OCI-LY3 (cell line): ENCODE results near the gene GATA6.

Experiments
- H2AFZ ChIP-seq: fragments of 200-600, 300-600 bp; shearing (Covaris generic); 2 replicates; pipeline ENCODE4 v1.6.0; 2014; ENCODE audit warnings: antibody characterized with exemption, low read depth, low read length
- H3K27ac ChIP-seq: fragments of 200-600, 300-600 bp; sonication (generic); 2 replicates; pipeline ENCODE4 v1.5.1; 2014; ENCODE audit warnings: mild to moderate bottlenecking, low read length, moderate library complexity, mixed read lengths
- H3K27me3 ChIP-seq: fragments of 200-600, 300-600 bp; sonication (generic); 2 replicates; pipeline ENCODE4 v1.6.1; 2014; ENCODE audit warnings: low read depth, low read length, mixed read lengths
- H3K36me3 ChIP-seq: fragments of 200-600, 300-600 bp; sonication (generic); replicated peaks from 2 replicates; pipeline ENCODE3; 2014; ENCODE audit warnings: low read depth, low read length, mixed read lengths
- H3K4me1 ChIP-seq: fragments of 300-600, 200-600 bp; sonication (generic); 2 replicates; pipeline ENCODE4 v1.6.1; 2014; ENCODE audit warnings: low read length, mixed read lengths
- H3K4me2 ChIP-seq: fragments of 200-600, 300-600 bp; sonication (generic); 2 replicates; pipeline ENCODE4 v1.6.1; 2014; ENCODE audit warnings: low read length, mixed read lengths
- H3K4me3 ChIP-seq: fragments of 300-600, 200-600 bp; sonication (generic); 2 replicates; pipeline ENCODE4 v1.5.1; 2014; ENCODE audit warnings: antibody characterized with exemption, mild to moderate bottlenecking, low read length, moderate library complexity
- H3K79me2 ChIP-seq: fragments of 300-600, 200-600 bp; shearing (Covaris generic); 2 replicates; pipeline ENCODE4 v1.6.1; 2014; ENCODE audit warnings: mild to moderate bottlenecking, low read length, mixed read lengths
- H3K9ac ChIP-seq: fragments of 300-600, 200-600 bp; shearing (Covaris generic); 2 replicates; pipeline ENCODE4 v1.6.0; 2014; ENCODE audit warnings: mild to moderate bottlenecking, low read length, moderate library complexity
- H3K9me3 ChIP-seq: fragments of 200-600, 300-600 bp; shearing (Covaris generic); 2 replicates; pipeline ENCODE4 v1.6.1; 2014; ENCODE audit warnings: low read length, mixed read lengths; ENCODE audit not compliant: insufficient read depth
- H4K20me1 ChIP-seq: fragments of 200-600, 300-600 bp; sonication (generic); 2 replicates; pipeline ENCODE4 v1.6.1; 2016; ENCODE audit warnings: low read length, mixed read lengths; ENCODE audit not compliant: insufficient read depth
- CTCF ChIP-seq: fragments of 200-600, 300-600 bp; sonication (generic); IDR thresholded peaks from 2 replicates; pipeline ENCODE4 v1.5.1; 2014; ENCODE audit warnings: antibody characterized with exemption, low read length, low read depth
- EZH2phosphoT487 ChIP-seq: fragments of 200-600 bp; shearing (Covaris generic); IDR thresholded peaks from 2 replicates; pipeline ENCODE4 v1.6.1; 2018; ENCODE audit warnings: antibody characterized with exemption, mixed run types, low read depth

The GATA6 gene

GRCh38 chr18:22199005-22199404 lies 29.6 kb downstream of the GATA6 start:
- H3K4me2 ChIP-seq: no peak overlapping the region
- TF ChIP-seq EZH2phosphoT487 (no peak), CTCF (no peak)
- no peaks in the 10 kb centered on the region; the same call in 1 of the 2 replicates for H3K27me3 ChIP-seq
- H2AFZ ChIP-seq: no peak overlapping the region
- H3K4me1 ChIP-seq: no peaks in the 10 kb centered on the region
- H3K36me3 ChIP-seq: no peaks in the 10 kb centered on the region
- H3K9me3 ChIP-seq: no peaks in the 10 kb centered on the region
- H3K4me3 ChIP-seq: no peak overlapping the region
- no peaks in the 10 kb centered on the region for H3K79me2 ChIP-seq
- H3K9ac ChIP-seq: no peak overlapping the region
- H4K20me1 ChIP-seq: no peaks in the 10 kb centered on the region
- no peak overlapping the region for H3K27ac ChIP-seq

- Histone ChIP-seq H3K4me1 (no peaks in the 10 kb centered on the region), H3K36me3 (no peaks in the 10 kb centered on the region), H3K4me3 (no peak overlapping the region), H3K9me3 (no peaks in the 10 kb centered on the region), H3K79me2 (no peaks in the 10 kb centered on the region), H3K9ac (no peak overlapping the region), H3K27me3 (peaks cover 9% of the 10 kb centered on the region), H4K20me1 (no peaks in the 10 kb centered on the region), H2AFZ (no peak overlapping the region), H3K27ac (no peak overlapping the region), H3K4me2 (no peak overlapping the region)
- TF ChIP-seq CTCF: no peak
- no peak for TF ChIP-seq EZH2phosphoT487
These were observed 31.3 kb downstream of the GATA6 start for GRCh38 chr18:22200611-22201225.

GRCh38 chr18:22203035-22203434 lies 33.6 kb downstream of the GATA6 start:
- Histone ChIP-seq H3K9me3 (no peaks in the 10 kb centered on the region), H3K27ac (no peak overlapping the region), H3K79me2 (no peaks in the 10 kb centered on the region), H3K27me3 (peaks cover 10% of the 10 kb centered on the region), H4K20me1 (no peaks in the 10 kb centered on the region), H3K9ac (no peak overlapping the region), H3K4me3 (no peak overlapping the region), H2AFZ (no peak overlapping the region), H3K4me1 (no peaks in the 10 kb centered on the region), H3K4me2 (no peak overlapping the region), H3K36me3 (no peaks in the 10 kb centered on the region)
- TF ChIP-seq CTCF: no peak
- TF ChIP-seq EZH2phosphoT487: no peak

GRCh38 chr18:22203536-22204213 lies 34.3 kb downstream of the GATA6 start:
- Histone ChIP-seq H3K9me3 (no peaks in the 10 kb centered on the region), H3K9ac (no peak overlapping the region)

More at GRCh38 chr18:22203536-22204213, 34.3 kb downstream of the GATA6 start:
- Histone ChIP-seq H4K20me1 (no peaks in the 10 kb centered on the region), H3K27me3 (peaks cover 10% of the 10 kb centered on the region), H3K4me3 (no peak overlapping the region), H3K4me2 (no peak overlapping the region), H3K27ac (no peak overlapping the region), H2AFZ (no peak overlapping the region), H3K36me3 (no peaks in the 10 kb centered on the region), H3K79me2 (no peaks in the 10 kb centered on the region), H3K4me1 (no peaks in the 10 kb centered on the region)
- no peak for TF ChIP-seq EZH2phosphoT487
- no peak for TF ChIP-seq CTCF
